Cortex of kidney (tissue), 1 donor: ENCODE measurements around the gene LCLAT1.
"Not testable (repeated sequence)": the region's sequence is repeated elsewhere in the genome, so short reads cannot be mapped to it uniquely, and the experiment has no call there.

Experiments used
- DNase-seq: peaks from one replicate; lab custom pipeline; 2025; lab: John Stamatoyannopoulos, UW

The LCLAT1 gene

GRCh38 chr2:30643013-30643412 lies 196.0 kb downstream of the LCLAT1 start:
- not testable (repeated sequence) for DNase-seq

- no peak for DNase-seq
Observed at GRCh38 chr2:30643674-30644073, 196.6 kb downstream of the LCLAT1 start.

GRCh38 chr2:30645081-30645744 lies 198.2 kb downstream of the LCLAT1 start:
- no peak for DNase-seq

GRCh38 chr2:30645745-30646119 lies 198.7 kb downstream of the LCLAT1 start:
- DNase-seq, result no peak

GRCh38 chr2:30647752-30648457 lies 200.9 kb downstream of the LCLAT1 start:
- no peak for DNase-seq

GRCh38 chr2:30649278-30649677 lies 202.2 kb downstream of the LCLAT1 start:
- DNase-seq, result no peak

GRCh38 chr2:30649828-30650227 lies 202.8 kb downstream of the LCLAT1 start:
- no peak for DNase-seq

GRCh38 chr2:30652271-30652915 lies 205.3 kb downstream of the LCLAT1 start:
- no peak for DNase-seq

GRCh38 chr2:30653847-30654246 lies 206.8 kb downstream of the LCLAT1 start:
- no peak for DNase-seq

GRCh38 chr2:30654404-30654803 lies 207.4 kb downstream of the LCLAT1 start:
- no peak for DNase-seq

- no peak for DNase-seq
Observed at GRCh38 chr2:30655211-30655610, 208.2 kb downstream of the LCLAT1 start.

- DNase-seq, result no peak
Observed at GRCh38 chr2:30655660-30656059, 208.6 kb downstream of the LCLAT1 start.

- DNase-seq, result no peak
Observed at GRCh38 chr2:30656079-30656478, 209.0 kb downstream of the LCLAT1 start.

- DNase-seq, result no peak
Observed at GRCh38 chr2:30661173-30662107, 214.4 kb downstream of the LCLAT1 start.

GRCh38 chr2:30662268-30663131 lies 215.5 kb downstream of the LCLAT1 start:
- DNase-seq, result no peak

GRCh38 chr2:30663321-30663720 lies 216.3 kb downstream of the LCLAT1 start:
- no peak for DNase-seq

GRCh38 chr2:30663806-30664205 lies 216.8 kb downstream of the LCLAT1 start:
- no peak for DNase-seq

- no peak for DNase-seq
Observed at GRCh38 chr2:30664761-30665358, 217.8 kb downstream of the LCLAT1 start.

GRCh38 chr2:30665761-30666265 lies 218.8 kb downstream of the LCLAT1 start:
- no peak for DNase-seq

GRCh38 chr2:30666266-30666874 lies 219.3 kb downstream of the LCLAT1 start:
- DNase-seq, result no peak
